Adipose tissue (tissue), 3 donors: ENCODE data around the gene NPHP3. TPM values are rescaled to one million over a fixed set of nuclear protein-coding genes. Genes with fewer than 3 reads are reported as not detected.
"Not testable (repeated sequence)": the region's sequence is repeated elsewhere in the genome, so short reads cannot be mapped to it uniquely, and the experiment has no call there.

ENCODE experiments used
- H3K27ac ChIP-seq: one replicate; pipeline ENCODE4 v1.5.1; 2013; ENCODE audit warnings: low read depth, low read length
- WGBS, 3 donors: extraction: QIAGEN DNeasy Blood & Tissue Kit; methylation state at CpG; one replicate each; pipeline ENCODE4 v1.1.7; 2013; 5-methylcytosine and 5-hydroxymethylcytosine counted together
- polyA plus RNA-seq, 3 donors: library from polyadenylated mRNA; stranded (reverse); fragments of 200-250 nt; gene quantifications; one replicate each; pipeline ENCODE4 v1.2.3, GENCODE V29; 2013
- donor health status: healthy with polysubstance abuse.
- donor health status: Bipolar disorder and iron deficiency.
- donor health status: healthy.

The NPHP3 gene
- polyA plus RNA-seq, 3 donors: 4.8 to 21.0 (median 8.7) TPM

GRCh38 chr3:132655471-132655870 is 66.7 kb downstream of the NPHP3 start:
- 52 to 77% (median 77%) methylated on average over 2 of the region's 2 CpGs for WGBS, 3 donors
- no peak overlapping the region for H3K27ac ChIP-seq

- WGBS, 3 donors: 61 to 91% (median 87%) methylated on average over 5 of the region's 5 CpGs
- H3K27ac ChIP-seq: no peak overlapping the region
Observed at GRCh38 chr3:132654721-132655120, 67.5 kb downstream of the NPHP3 start.

GRCh38 chr3:132654190-132654589 is 68.0 kb downstream of the NPHP3 start:
- WGBS, 3 donors: 78 to 97% (median 96%) methylated on average over 2 of the region's 2 CpGs
- H3K27ac ChIP-seq: no peak overlapping the region

- no peak overlapping the region for H3K27ac ChIP-seq
- 92 to 100% (median 93%) methylated on average over 1 of the region's 1 CpG for WGBS, 3 donors
Observed at GRCh38 chr3:132652640-132653270, 69.5 kb downstream of the NPHP3 start.

DNA sequence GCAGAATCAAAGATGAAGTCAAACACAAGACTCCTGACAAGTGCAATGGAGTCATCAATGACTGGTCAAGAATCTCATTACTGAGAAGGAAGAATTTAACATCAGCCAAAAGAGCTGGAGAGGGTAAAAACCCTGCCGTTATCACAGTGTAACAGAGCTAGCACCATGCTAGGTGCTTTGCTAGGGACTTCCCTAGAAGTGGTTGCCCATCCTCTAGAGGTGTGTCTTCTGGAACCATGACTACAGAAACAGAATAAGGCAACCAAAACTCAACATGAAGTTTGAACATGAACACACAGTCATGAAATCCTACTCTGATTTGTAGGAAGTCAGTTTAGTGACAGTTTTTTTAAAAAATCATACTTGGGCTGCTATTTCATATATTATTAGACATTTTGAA is 72.1 kb downstream of the NPHP3 start:
- WGBS, 3 donors: 38 to 100% (median 96%) methylated on average over 1 of the region's 1 CpG
- H3K27ac ChIP-seq: no peak overlapping the region

DNA sequence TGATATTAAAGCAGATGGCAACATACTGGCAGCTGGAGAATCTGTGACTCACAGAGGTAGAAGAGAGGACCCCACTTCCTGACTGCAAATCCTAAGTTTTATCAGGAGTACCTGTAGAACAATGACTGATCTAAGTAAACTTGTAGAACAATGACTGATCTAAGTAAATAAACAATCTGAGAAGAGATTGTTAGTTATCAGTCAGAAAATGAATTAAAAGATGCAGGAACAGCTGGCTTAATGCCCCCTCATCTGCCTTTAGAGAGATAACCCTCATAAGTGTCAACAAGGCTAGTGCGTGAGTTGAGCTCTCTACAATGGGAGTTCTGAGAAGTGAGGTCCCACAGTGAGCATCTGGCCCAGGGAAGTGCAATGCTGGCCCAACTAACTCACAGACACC is 77.2 kb downstream of the NPHP3 start:
- WGBS, 3 donors: 78 to 89% (median 89%) methylated on average over 1 of the region's 1 CpG

GRCh38 chr3:132643366-132643765 is 78.8 kb downstream of the NPHP3 start:
- WGBS, 3 donors: 45 to 53% (median 48%) methylated on average over 2 of the region's 2 CpGs
- no peak overlapping the region for H3K27ac ChIP-seq

More for the DNA sequence above, 77.2 kb downstream of the NPHP3 start:
- no peak overlapping the region for H3K27ac ChIP-seq

GRCh38 chr3:132642539-132642847 is 79.7 kb downstream of the NPHP3 start:
- H3K27ac ChIP-seq: no peak overlapping the region
- WGBS, 3 donors: 60 to 75% (median 65%) methylated on average over 2 of the region's 2 CpGs

DNA sequence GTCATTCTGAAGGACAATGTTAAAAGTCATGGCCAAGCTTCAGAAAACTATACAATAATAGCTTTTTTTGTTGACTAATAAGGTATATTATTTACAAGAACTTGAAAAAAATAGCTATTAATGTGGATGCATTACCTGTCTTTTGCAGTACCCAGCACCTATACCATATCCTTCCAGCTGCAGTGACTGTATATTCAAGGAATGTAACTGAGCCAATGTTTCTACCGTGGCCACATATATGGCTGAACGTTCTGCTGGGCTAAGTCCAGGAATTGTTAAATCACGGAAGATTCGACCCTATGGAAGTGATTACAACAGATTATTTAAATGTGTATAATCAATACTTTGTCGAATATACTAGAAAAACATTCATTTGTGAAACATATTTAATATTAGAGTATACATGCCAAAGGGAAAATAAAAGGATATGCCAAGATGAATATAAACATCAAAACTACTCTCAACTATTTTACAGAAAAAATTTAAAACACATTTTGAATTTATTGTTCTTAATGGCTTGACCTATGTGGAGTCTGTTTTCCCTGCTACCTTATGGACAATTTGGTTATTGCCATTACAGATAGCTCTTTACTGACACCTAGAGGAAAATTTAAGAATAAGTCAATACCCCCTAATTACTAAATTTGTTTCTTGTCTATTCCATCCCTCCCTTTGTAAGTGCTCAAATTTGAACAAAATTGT is 80.2 kb downstream of the NPHP3 start:
- WGBS, 3 donors: 59 to 73% (median 70%) methylated on average over 5 of the region's 5 CpGs
- no peak overlapping the region for H3K27ac ChIP-seq

DNA sequence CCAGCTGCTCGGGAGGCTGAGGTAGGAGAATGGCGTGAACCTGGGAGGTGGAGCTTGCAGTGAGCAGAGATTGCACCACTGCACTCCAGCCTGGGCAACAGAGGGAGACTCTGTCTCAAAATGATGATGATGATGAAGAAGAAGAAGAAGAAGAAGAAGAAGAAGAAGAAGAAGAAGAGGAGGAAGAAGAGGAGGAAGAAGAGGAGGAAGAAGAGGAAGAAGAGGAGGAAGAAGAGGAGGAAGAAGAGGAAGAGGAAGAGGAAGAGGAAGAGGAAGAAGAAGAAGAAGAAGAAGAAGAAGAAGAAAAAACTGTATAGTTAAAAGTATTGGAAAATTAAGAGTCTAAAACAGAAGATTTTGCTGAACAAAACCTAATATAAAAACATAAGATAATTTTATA is 80.8 kb downstream of the NPHP3 start:
- H3K27ac ChIP-seq: not testable (repeated sequence)
- WGBS, 3 donors: 81 to 83% (median 81%) methylated on average over 2 of the region's 2 CpGs

- no peak overlapping the region for H3K27ac ChIP-seq
Observed at GRCh38 chr3:132638706-132639105, 83.5 kb downstream of the NPHP3 start.

DNA sequence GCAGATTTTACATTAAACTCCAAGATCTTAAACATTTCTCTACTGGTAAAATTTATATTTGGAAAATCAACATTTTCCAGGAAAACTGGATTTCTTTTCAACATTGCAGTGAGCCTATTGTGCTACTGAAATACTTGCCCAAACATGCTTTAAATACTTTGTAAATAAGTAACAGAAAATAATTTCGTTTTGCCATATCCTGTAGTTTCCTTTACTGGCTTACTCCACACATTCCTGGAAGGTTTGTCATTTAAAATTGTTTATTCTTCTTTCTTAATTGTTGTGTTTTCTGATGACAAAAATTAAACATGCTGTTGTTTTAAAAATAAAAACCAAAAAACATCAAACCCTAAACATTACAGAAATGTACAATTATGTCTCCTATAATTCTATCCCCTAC is 84.6 kb downstream of the NPHP3 start:
- no peak overlapping the region for H3K27ac ChIP-seq
- 36 to 56% (median 50%) methylated on average over 1 of the region's 1 CpG for WGBS, 3 donors

DNA sequence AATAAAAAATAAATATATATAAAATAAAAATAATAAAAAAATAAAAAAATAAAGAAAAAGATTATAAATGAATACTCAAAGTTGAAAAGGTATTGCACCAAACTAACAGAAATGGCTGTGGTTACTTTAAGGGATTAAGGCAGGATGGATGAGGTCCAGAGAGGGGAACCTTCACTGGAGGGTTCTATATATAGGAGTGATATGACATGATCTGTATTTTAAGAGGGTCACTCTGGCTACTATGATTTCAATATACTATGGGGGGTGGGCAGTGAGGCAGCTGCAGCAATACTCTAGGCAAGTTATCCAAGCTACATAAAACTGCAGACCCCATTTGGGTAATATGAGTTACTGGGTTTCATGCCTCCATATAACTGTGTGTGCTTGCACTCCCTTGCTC is 87.2 kb downstream of the NPHP3 start:
- no peak overlapping the region for H3K27ac ChIP-seq

Other genes starting within 250 kb of the NPHP3 start
- gene ACKR4, start 125.1 kb downstream of the NPHP3 start, polyA plus RNA-seq: 1 to 10 TPM in 2 of 3 donors, under 1 TPM in 1; 0.60 to 2.6 (median 1.2) TPM
- 10 to 100 TPM in 1 of 3 donors, 1 to 10 TPM in 2; 7.1 to 16.2 (median 9.4) TPM for gene ACAD11, start 62.6 kb downstream of the NPHP3 start, polyA plus RNA-seq
- gene UBA5, start 62.1 kb downstream of the NPHP3 start, polyA plus RNA-seq: 10 to 100 TPM; 23.3 to 36.4 (median 29.3) TPM